Esophagus muscularis mucosa (tissue), 4 donors: ENCODE data around the gene GPM6B. TPM values are rescaled to one million over a fixed set of nuclear protein-coding genes. Genes with fewer than 3 reads are reported as not detected.

Experiments used
- DNase-seq: peaks from one replicate; pipeline ENCODE4 v3.0.0-alpha.2; 2017; ENCODE audit errors: extremely low spot score
- H3K27ac ChIP-seq, 4 donors: fragments of 200-600 bp; sonication (generic); replicated peaks in 1 of 4; 1 replicate in 3 of 4; 2 replicates in 1 of 4; pipeline ENCODE4 v1.5.1; 2016 to 2019; ENCODE audit warnings: mild to moderate bottlenecking in 1 of 4
- H3K27me3 ChIP-seq, 4 donors: fragments of 200-600 bp; sonication (generic); one replicate each; pipeline versions ENCODE4 v1.5.1 to v1.6.0; 2016 to 2019
- H3K36me3 ChIP-seq, 4 donors: fragments of 200-600 bp; sonication (generic); one replicate each; pipeline ENCODE4 v1.5.1; 2016 to 2019
- H3K4me1 ChIP-seq, 4 donors: fragments of 200-600 bp; sonication (generic); one replicate each; pipeline ENCODE4 v1.5.1; 2016 to 2019
- H3K4me3 ChIP-seq, 4 donors: fragments of 200-600 bp; sonication (generic); 1 replicate in 2 of 4; 2 replicates in 2 of 4; pipeline ENCODE4 v1.5.1; 2016 to 2019; ENCODE audit warnings: mild to moderate bottlenecking in 4 of 4, moderate library complexity in 1 of 4
- H3K9me3 ChIP-seq, 4 donors: fragments of 200-600 bp; sonication (generic); 1 replicate in 3 of 4; 2 replicates in 1 of 4; pipeline ENCODE4 v1.5.1; 2016 to 2019
- CTCF ChIP-seq, 3 experiments: fragments of 200-600 bp in 2 of 3; fragments of 450-650 bp in 1 of 3; sonication (generic) in 2 of 3; IDR thresholded peaks; one replicate each; pipeline ENCODE4 v1.5.1; 2017 to 2019; ENCODE audit warnings: antibody characterized with exemption in 3 of 3, mild to moderate bottlenecking in 2 of 3, moderate library complexity in 1 of 3
- EP300 ChIP-seq: sonication (generic); formaldehyde crosslinking; IDR thresholded peaks from one replicate; pipeline ENCODE4 v1.6.1; 2017; ENCODE audit warnings: antibody characterized with exemption
- POLR2A ChIP-seq: fragments of 450-650 bp; IDR thresholded peaks from one replicate; pipeline ENCODE4 v1.6.1; 2017; ENCODE audit warnings: antibody characterized with exemption, moderate library complexity, mild to moderate bottlenecking, low read depth
- POLR2AphosphoS5 ChIP-seq, 2 donors: sonication (generic); formaldehyde crosslinking; IDR thresholded peaks; one replicate each; pipeline ENCODE4 v1.6.1; 2017; ENCODE audit warnings: antibody characterized with exemption in 2 of 2
- WGBS: methylation state at CpG from one replicate; pipeline ENCODE4 v1.1.5; 2018; 5-methylcytosine and 5-hydroxymethylcytosine counted together
- intact Hi-C: fragments of 100-400 bp; cut with DNase I; formaldehyde crosslinking; loops from one replicate; pipeline ENCODE4 v1.15.1; 2023
- total RNA-seq, 4 donors: library from RNA; depleted of rRNA; stranded (reverse); fragments of >200 nt; gene quantifications; one replicate each; pipeline versions ENCODE4 v1.1.0 to v1.2.1, GENCODE V29; 2016

The GPM6B gene
- total RNA-seq, 4 donors from 2014 or later: 33.2 to 57.2 (median 45.2) TPM

- no peak for DNase-seq
- Histone ChIP-seq H3K4me3 (no peak overlapping the region), H3K27ac (peak overlapping the region; percentile 50 to 70 (median 62)), H3K4me1 (peaks cover 0 to 59% (median 43%) of the 10 kb centered on the region in 4 donors), H3K36me3 (peaks cover 0 to 4% (median 0%) of the 10 kb centered on the region in 4 donors), H3K27me3 (no peaks in the 10 kb centered on the region), H3K9me3 (no peaks in the 10 kb centered on the region)
- intact Hi-C loops: no loop called here
- WGBS: 53% methylated on average over 7 of the region's 7 CpGs
- no peak for TF ChIP-seq EP300
- no peak for TF ChIP-seq POLR2AphosphoS5 (IDR thresholded peaks at IDR 0.05)
- TF ChIP-seq POLR2A: no peak
- no peak for TF ChIP-seq CTCF (IDR thresholded peaks at IDR 0.05)
These were observed 94.9 kb downstream of the GPM6B start for GRCh38 chrX:13721819-13722519.

GRCh38 chrX:13721371-13721770 is 95.5 kb downstream of the GPM6B start:
- 79% methylated on average over 4 of the region's 4 CpGs for WGBS
- TF ChIP-seq POLR2AphosphoS5 (IDR thresholded peaks at IDR 0.05): no peak
- TF ChIP-seq CTCF (IDR thresholded peaks at IDR 0.05): no peak
- no peak for TF ChIP-seq POLR2A
- TF ChIP-seq EP300: no peak
- Histone ChIP-seq H3K27me3 (no peaks in the 10 kb centered on the region), H3K9me3 (no peaks in the 10 kb centered on the region), H3K4me1 (peaks cover 0 to 60% (median 43%) of the 10 kb centered on the region in 4 donors), H3K36me3 (peaks cover 0 to 5% (median under 1%) of the 10 kb centered on the region in 4 donors), H3K27ac (peak overlapping the region; percentile 50 to 70 (median 62)), H3K4me3 (no peak overlapping the region)
- DNase-seq: no peak
- intact Hi-C loops: no loop called here

Other genes with a start within 250 kb of the GPM6B start
- under 1 TPM in 2 of 4 donors, not detected in 2; 0.17 to 0.19 TPM for gene EGFL6, start 247.5 kb downstream of the GPM6B start, total RNA-seq
- 1 to 10 TPM; 3.5 to 7.1 (median 4.0) TPM for gene TCEANC, start 164.0 kb downstream of the GPM6B start, total RNA-seq
- 10 to 100 TPM; 20.8 to 33.1 (median 25.4) TPM for gene RAB9A, start 128.0 kb downstream of the GPM6B start, total RNA-seq
- 10 to 100 TPM; 13.1 to 20.4 (median 15.2) TPM for gene TRAPPC2, start 82.5 kb downstream of the GPM6B start, total RNA-seq
- gene OFD1, start 82.3 kb downstream of the GPM6B start, total RNA-seq: 10 to 100 TPM; 12.6 to 17.2 (median 14.8) TPM
- 10 to 100 TPM; 14.4 to 31.0 (median 25.3) TPM for gene GEMIN8, start 212.8 kb upstream of the GPM6B start, total RNA-seq